ENCODE measurements around the gene TBX10. TPM values are rescaled to one million over a fixed set of nuclear protein-coding genes. Genes with fewer than 3 reads are reported as not detected.
A peak's percentile ranks its signal among the peaks of the same experiment; 100 is the strongest.
"Not testable (repeated sequence)": the region's sequence is repeated elsewhere in the genome, so short reads cannot be mapped to it uniquely, and the experiment has no call there.

Gene TBX10
- under 1 TPM in 2 of 4 donors, not detected in 2; 0.04 to 0.11 TPM for polyA plus RNA-seq (ENCODE audit: insufficient read length in 4 of 4)

- DNase-seq (ENCODE audit: low read depth in 4 of 4, low spot score in 3 of 4) = no peak
These were observed at the start of gene TBX10 for GRCh38 chr11:67639438-67639859. Gene TBX10 (minus strand): TSS chr11:67639763. CDS start chr11:67639472, 291 bp downstream.

- DNase-seq (ENCODE audit: low read depth in 4 of 4, low spot score in 3 of 4) = no peak
These were observed 49.6 kb upstream of the TBX10 start for GRCh38 chr11:67689178-67689577.

GRCh38 chr11:67687986-67688385 lies 48.4 kb upstream of the TBX10 start:
- no peak for DNase-seq (ENCODE audit: low read depth in 4 of 4, low spot score in 3 of 4)

- not testable (repeated sequence) for DNase-seq (ENCODE audit: low read depth in 4 of 4, low spot score in 3 of 4)
These were observed 46.2 kb upstream of the TBX10 start for GRCh38 chr11:67685641-67686332.

GRCh38 chr11:67682126-67683034 lies 42.8 kb upstream of the TBX10 start:
- not testable (repeated sequence) for DNase-seq (ENCODE audit: low read depth in 4 of 4, low spot score in 3 of 4)

GRCh38 chr11:67680696-67681470 lies 41.3 kb upstream of the TBX10 start:
- DNase-seq (ENCODE audit: low read depth in 4 of 4, low spot score in 3 of 4) = no peak

GRCh38 chr11:67675058-67675747 lies 35.6 kb upstream of the TBX10 start:
- DNase-seq (ENCODE audit: low read depth in 4 of 4, low spot score in 3 of 4) = no peak

- peak in 2 of 4 donors; percentile 38 to 44 for DNase-seq (ENCODE audit: low read depth in 4 of 4, low spot score in 3 of 4)
These were observed 34.9 kb upstream of the TBX10 start, which contains the start of gene ALDH3B2 for GRCh38 chr11:67674442-67674871. Gene ALDH3B2 (minus strand): TSS chr11:67674623. CDS start chr11:67666935, 7,688 bp downstream.

- no peak for DNase-seq (ENCODE audit: low read depth in 4 of 4, low spot score in 3 of 4)
These were observed 34.3 kb upstream of the TBX10 start for GRCh38 chr11:67673902-67674301.

GRCh38 chr11:67673358-67673757 lies 33.8 kb upstream of the TBX10 start:
- DNase-seq (ENCODE audit: low read depth in 4 of 4, low spot score in 3 of 4) = no peak

GRCh38 chr11:67671211-67671520 lies 31.6 kb upstream of the TBX10 start:
- no peak for DNase-seq (ENCODE audit: low read depth in 4 of 4, low spot score in 3 of 4)

GRCh38 chr11:67670316-67671210 lies 31.0 kb upstream of the TBX10 start:
- DNase-seq (ENCODE audit: low read depth in 4 of 4, low spot score in 3 of 4) = no peak

GRCh38 chr11:67668192-67668551 lies 28.6 kb upstream of the TBX10 start:
- no peak for DNase-seq (ENCODE audit: low read depth in 4 of 4, low spot score in 3 of 4)

GRCh38 chr11:67667490-67668191 lies 28.1 kb upstream of the TBX10 start:
- DNase-seq (ENCODE audit: low read depth in 4 of 4, low spot score in 3 of 4) = peak in 3 of 4 donors; percentile 23 to 60 (median 31)

GRCh38 chr11:67666676-67667489 lies 27.3 kb upstream of the TBX10 start:
- DNase-seq (ENCODE audit: low read depth in 4 of 4, low spot score in 3 of 4) = no peak

GRCh38 chr11:67666303-67666645 lies 26.7 kb upstream of the TBX10 start:
- no peak for DNase-seq (ENCODE audit: low read depth in 4 of 4, low spot score in 3 of 4)

GRCh38 chr11:67665541-67666302 lies 26.2 kb upstream of the TBX10 start:
- DNase-seq (ENCODE audit: low read depth in 4 of 4, low spot score in 3 of 4) = no peak
